WTC11 (cell line): Measurements from ENCODE around the gene ARID2.

Experiments
- ATF2 ChIP-seq: sonication (generic); formaldehyde crosslinking; IDR thresholded peaks from 2 replicates; pipeline ENCODE4 v1.8.1; 2022; ENCODE audit warnings: low read depth, missing genetic modification reagents, borderline replicate concordance
- ATF3 ChIP-seq: sonication (generic); formaldehyde crosslinking; conservative IDR thresholded peaks from 2 replicates; pipeline ENCODE4 v1.8.1; 2022; ENCODE audit warnings: mild to moderate bottlenecking, missing genetic modification reagents
- ATF6 ChIP-seq: sonication (generic); formaldehyde crosslinking; IDR thresholded peaks from 2 replicates; pipeline ENCODE4 v1.8.1; 2023; ENCODE audit warnings: mild to moderate bottlenecking, missing genetic modification reagents
- CTCF ChIP-seq: fragments of 200-600 bp; IDR thresholded peaks from 2 replicates; pipeline ENCODE4 v1.8.0; 2022; ENCODE audit warnings: antibody characterized with exemption
- ETV6 ChIP-seq: sonication (generic); formaldehyde crosslinking; IDR thresholded peaks from 2 replicates; pipeline ENCODE4 v1.8.1; 2022; ENCODE audit warnings: mild to moderate bottlenecking, missing genetic modification reagents
- FOXJ3 ChIP-seq: sonication (generic); formaldehyde crosslinking; IDR thresholded peaks from 2 replicates; pipeline ENCODE4 v1.9.0; 2021; ENCODE audit warnings: missing genetic modification reagents, mild to moderate bottlenecking, borderline replicate concordance
- MXD4 ChIP-seq: fragments of 250-450 bp; sonication (Bioruptor Pico); IDR thresholded peaks from 2 replicates; pipeline ENCODE4 v1.8.0; 2021; ENCODE audit warnings: mild to moderate bottlenecking, moderate library complexity, borderline replicate concordance
- NFYB ChIP-seq: sonication (generic); formaldehyde crosslinking; conservative IDR thresholded peaks from 2 replicates; pipeline ENCODE4 v1.8.0; 2022; ENCODE audit warnings: low read depth, missing genetic modification reagents
- NR1H2 ChIP-seq: sonication (generic); formaldehyde crosslinking; IDR thresholded peaks from 2 replicates; pipeline ENCODE4 v1.9.0; 2021; ENCODE audit warnings: mild to moderate bottlenecking, moderate library complexity, missing genetic modification reagents
- NR2C2 ChIP-seq: sonication (generic); formaldehyde crosslinking; IDR thresholded peaks from 2 replicates; pipeline ENCODE4 v1.8.0; 2022; ENCODE audit warnings: mild to moderate bottlenecking, missing genetic modification reagents
- TEAD4 ChIP-seq: sonication (generic); formaldehyde crosslinking; IDR thresholded peaks from 2 replicates; pipeline ENCODE4 v1.8.0; 2022; ENCODE audit warnings: mild to moderate bottlenecking, missing genetic modification reagents
- USF2 ChIP-seq: sonication (generic); formaldehyde crosslinking; IDR thresholded peaks from 2 replicates; pipeline ENCODE4 v1.8.1; 2023; ENCODE audit warnings: mild to moderate bottlenecking, missing genetic modification reagents, moderate library complexity
- ZNF263 ChIP-seq: sonication (generic); formaldehyde crosslinking; IDR thresholded peaks from 2 replicates; pipeline ENCODE4 v1.8.1; 2022; ENCODE audit warnings: low read depth, mild to moderate bottlenecking, moderate library complexity, missing genetic modification reagents
- TF ChIP-seq, protein P1 (sequence below): sonication (generic); formaldehyde crosslinking; IDR thresholded peaks from 2 replicates; pipeline ENCODE4 v1.8.1; 2022; ENCODE audit warnings: mild to moderate bottlenecking, moderate library complexity, missing genetic modification reagents

- TF ChIP-seq CTCF: no peak
- no peak for TF ChIP-seq ATF3 (CRISPR knock-in tag)
- TF ChIP-seq FOXJ3 (CRISPR knock-in tag): no peak
- TF ChIP-seq NR1H2: no peak
- TF ChIP-seq USF2 (CRISPR knock-in tag): no peak
- TF ChIP-seq, protein P1, sequence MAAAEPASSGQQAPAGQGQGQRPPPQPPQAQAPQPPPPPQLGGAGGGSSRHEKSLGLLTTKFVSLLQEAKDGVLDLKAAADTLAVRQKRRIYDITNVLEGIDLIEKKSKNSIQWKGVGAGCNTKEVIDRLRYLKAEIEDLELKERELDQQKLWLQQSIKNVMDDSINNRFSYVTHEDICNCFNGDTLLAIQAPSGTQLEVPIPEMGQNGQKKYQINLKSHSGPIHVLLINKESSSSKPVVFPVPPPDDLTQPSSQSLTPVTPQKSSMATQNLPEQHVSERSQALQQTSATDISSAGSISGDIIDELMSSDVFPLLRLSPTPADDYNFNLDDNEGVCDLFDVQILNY: no peak
- TF ChIP-seq ETV6: no peak
- no peak for TF ChIP-seq ZNF263 (CRISPR knock-in tag)
- no peak for TF ChIP-seq NR2C2 (CRISPR knock-in tag)
- TF ChIP-seq ATF6 (CRISPR knock-in tag): no peak
- no peak for TF ChIP-seq NFYB (CRISPR knock-in tag)
- no peak for TF ChIP-seq MXD4
- TF ChIP-seq TEAD4 (CRISPR knock-in tag): no peak
- no peak for TF ChIP-seq ATF2 (CRISPR knock-in tag)
These were observed 13.7 kb downstream of the ARID2 start for GRCh38 chr12:45743247-45743646.
